Measurements from ENCODE around the gene IL36A.

IL36A gene

GRCh38 chr2:113018509-113018908, 13.2 kb downstream of the IL36A start:
- Histone ChIP-seq H3K9ac (ENCODE audit: low read length) (no peak overlapping the region), H3K4me3 (ENCODE audit: low read depth, low read length, poor library complexity, severe bottlenecking) (no peak overlapping the region), H3K9me2 (ENCODE audit: low read depth, low read length) (no peaks in the 10 kb centered on the region), H3K4me1 (ENCODE audit: insufficient read depth, low read length, severe bottlenecking) (no peaks in the 10 kb centered on the region), H3K9me3 (ENCODE audit: low read length) (no peaks in the 10 kb centered on the region), H2AFZ (ENCODE audit: low read length) (no peak overlapping the region), H3K79me2 (ENCODE audit: insufficient read depth, low read length) (no peaks in the 10 kb centered on the region), H3K36me3 (ENCODE audit: insufficient read depth, low read length) (no peaks in the 10 kb centered on the region), H3F3A (ENCODE audit: insufficient read depth, low read length) (no peaks in the 10 kb centered on the region), H3K27ac (ENCODE audit: low read depth, low read length, poor library complexity, severe bottlenecking) (no peak overlapping the region), H3K27me3 (ENCODE audit: insufficient read depth, low read length) (no peaks in the 10 kb centered on the region), H4K20me1 (ENCODE audit: insufficient read depth, low read length) (no peaks in the 10 kb centered on the region), H3K4me2 (ENCODE audit: low read length) (no peak overlapping the region)
- TF ChIP-seq CTCF (IDR thresholded peaks at IDR 0.05; ENCODE audit: low read length) (no peak), EZH2 (IDR thresholded peaks at IDR 0.05; ENCODE audit: borderline replicate concordance, low read length) (no peak)

- no peak overlapping the region for H3K27ac ChIP-seq (ENCODE audit: low read depth, low read length, poor library complexity, severe bottlenecking)
- no peaks in the 10 kb centered on the region for H4K20me1 ChIP-seq (ENCODE audit: insufficient read depth, low read length)
- H2AFZ ChIP-seq (ENCODE audit: low read length): no peak overlapping the region
- H3K4me2 ChIP-seq (ENCODE audit: low read length): no peak overlapping the region
- no peak overlapping the region for H3K9ac ChIP-seq (ENCODE audit: low read length)
- TF ChIP-seq EZH2 (IDR thresholded peaks at IDR 0.05; ENCODE audit: borderline replicate concordance, low read length) (no peak), CTCF (IDR thresholded peaks at IDR 0.05; ENCODE audit: low read length) (no peak)
- H3K27me3 ChIP-seq (ENCODE audit: insufficient read depth, low read length): no peaks in the 10 kb centered on the region
- H3K36me3 ChIP-seq (ENCODE audit: insufficient read depth, low read length): no peaks in the 10 kb centered on the region
- H3K9me2 ChIP-seq (ENCODE audit: low read depth, low read length): no peaks in the 10 kb centered on the region
- H3F3A ChIP-seq (ENCODE audit: insufficient read depth, low read length): no peaks in the 10 kb centered on the region
- H3K4me1 ChIP-seq (ENCODE audit: insufficient read depth, low read length, severe bottlenecking): no peaks in the 10 kb centered on the region
- no peaks in the 10 kb centered on the region for H3K79me2 ChIP-seq (ENCODE audit: insufficient read depth, low read length)
- H3K4me3 ChIP-seq (ENCODE audit: low read depth, low read length, poor library complexity, severe bottlenecking): no peak overlapping the region
- no peaks in the 10 kb centered on the region for H3K9me3 ChIP-seq (ENCODE audit: low read length)
Measured at GRCh38 chr2:113021312-113021711, 16.1 kb downstream of the IL36A start.

- no peaks in the 10 kb centered on the region for H3K9me2 ChIP-seq (ENCODE audit: low read depth, low read length)
- no peaks in the 10 kb centered on the region for H3K9me3 ChIP-seq (ENCODE audit: low read length)
- TF ChIP-seq EZH2 (IDR thresholded peaks at IDR 0.05; ENCODE audit: borderline replicate concordance, low read length) (no peak), CTCF (IDR thresholded peaks at IDR 0.05; ENCODE audit: low read length) (no peak)
- no peaks in the 10 kb centered on the region for H4K20me1 ChIP-seq (ENCODE audit: insufficient read depth, low read length)
- H3K27me3 ChIP-seq (ENCODE audit: insufficient read depth, low read length): no peaks in the 10 kb centered on the region
- no peaks in the 10 kb centered on the region for H3F3A ChIP-seq (ENCODE audit: insufficient read depth, low read length)
- no peak overlapping the region for H3K4me3 ChIP-seq (ENCODE audit: low read depth, low read length, poor library complexity, severe bottlenecking)
- H2AFZ ChIP-seq (ENCODE audit: low read length): no peak overlapping the region
- H3K4me2 ChIP-seq (ENCODE audit: low read length): no peak overlapping the region
- no peak overlapping the region for H3K27ac ChIP-seq (ENCODE audit: low read depth, low read length, poor library complexity, severe bottlenecking)
- H3K9ac ChIP-seq (ENCODE audit: low read length): no peak overlapping the region
- no peaks in the 10 kb centered on the region for H3K79me2 ChIP-seq (ENCODE audit: insufficient read depth, low read length)
- no peaks in the 10 kb centered on the region for H3K36me3 ChIP-seq (ENCODE audit: insufficient read depth, low read length)
- H3K4me1 ChIP-seq (ENCODE audit: insufficient read depth, low read length, severe bottlenecking): no peaks in the 10 kb centered on the region
Measured at GRCh38 chr2:113024764-113025163, 19.5 kb downstream of the IL36A start.
